GM10266 (cell line): ENCODE measurements around the gene RRBP1.

ENCODE experiments used
- DNase-seq: peaks from one replicate; pipeline ENCODE4 v3.0.0; 2012; ENCODE audit errors: extremely low spot score
- TF ChIP-seq, protein P1 (sequence below): IDR thresholded peaks from 2 replicates; pipeline ENCODE4 v1.5.1; 2012; ENCODE audit warnings: mild to moderate bottlenecking, low read depth; ENCODE audit not compliant: control insufficient read depth, insufficient read depth; ENCODE audit errors: missing control alignments

Gene RRBP1

DNA sequence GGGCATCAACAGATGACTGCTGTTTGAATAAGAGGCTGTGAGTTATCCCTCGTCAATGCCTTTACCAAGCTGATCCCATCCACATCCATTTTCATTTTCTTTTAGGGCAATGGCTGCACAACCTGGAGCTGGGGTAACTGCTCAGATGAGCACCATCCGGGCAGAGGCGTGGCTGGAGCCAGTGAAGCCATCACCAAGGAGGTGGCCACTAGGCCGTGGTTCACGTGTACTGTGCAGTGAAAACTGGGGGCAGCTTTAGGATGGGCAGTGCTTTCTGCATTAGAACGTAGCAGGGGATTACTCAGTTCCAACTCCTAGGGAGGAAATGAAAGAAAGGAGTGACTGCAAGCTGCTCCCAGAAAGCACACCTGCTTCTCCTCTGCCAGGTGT is 51.2 kb downstream of the RRBP1 start:
- TF ChIP-seq, protein P1, sequence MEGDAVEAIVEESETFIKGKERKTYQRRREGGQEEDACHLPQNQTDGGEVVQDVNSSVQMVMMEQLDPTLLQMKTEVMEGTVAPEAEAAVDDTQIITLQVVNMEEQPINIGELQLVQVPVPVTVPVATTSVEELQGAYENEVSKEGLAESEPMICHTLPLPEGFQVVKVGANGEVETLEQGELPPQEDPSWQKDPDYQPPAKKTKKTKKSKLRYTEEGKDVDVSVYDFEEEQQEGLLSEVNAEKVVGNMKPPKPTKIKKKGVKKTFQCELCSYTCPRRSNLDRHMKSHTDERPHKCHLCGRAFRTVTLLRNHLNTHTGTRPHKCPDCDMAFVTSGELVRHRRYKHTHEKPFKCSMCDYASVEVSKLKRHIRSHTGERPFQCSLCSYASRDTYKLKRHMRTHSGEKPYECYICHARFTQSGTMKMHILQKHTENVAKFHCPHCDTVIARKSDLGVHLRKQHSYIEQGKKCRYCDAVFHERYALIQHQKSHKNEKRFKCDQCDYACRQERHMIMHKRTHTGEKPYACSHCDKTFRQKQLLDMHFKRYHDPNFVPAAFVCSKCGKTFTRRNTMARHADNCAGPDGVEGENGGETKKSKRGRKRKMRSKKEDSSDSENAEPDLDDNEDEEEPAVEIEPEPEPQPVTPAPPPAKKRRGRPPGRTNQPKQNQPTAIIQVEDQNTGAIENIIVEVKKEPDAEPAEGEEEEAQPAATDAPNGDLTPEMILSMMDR: no peak
- no peak for DNase-seq

DNA sequence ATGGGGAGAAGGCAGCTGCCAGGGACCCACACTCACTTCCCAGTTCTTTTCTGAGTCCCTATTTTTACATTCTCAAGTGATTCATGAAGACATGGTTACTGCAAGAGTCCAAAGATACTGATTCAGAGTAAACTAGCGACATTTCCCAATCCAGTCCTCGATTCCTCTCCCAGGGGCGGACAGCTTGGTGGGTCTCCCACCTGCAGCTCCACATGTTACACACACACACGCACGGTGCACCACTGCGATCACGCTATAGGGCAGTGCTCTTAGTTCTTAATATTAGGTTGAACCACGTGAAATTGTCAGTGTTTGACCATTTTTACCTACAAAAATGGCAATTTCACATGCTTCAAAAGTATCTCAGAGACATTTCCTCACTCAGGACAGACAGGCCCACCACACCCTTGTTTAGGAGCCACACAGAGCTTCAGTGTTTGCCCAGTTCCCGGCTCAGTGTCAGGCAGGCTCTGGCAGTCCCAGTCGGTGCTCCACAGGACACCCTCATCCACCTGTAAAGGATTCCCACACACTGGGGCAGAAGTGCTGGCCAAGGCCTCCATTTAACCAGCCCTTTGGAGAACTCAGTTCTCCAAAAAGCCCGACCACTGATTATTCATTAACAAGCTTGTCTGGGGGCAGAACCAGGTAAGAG is 51.8 kb downstream of the RRBP1 start:
- TF ChIP-seq, protein P1: no peak
- no peak for DNase-seq

DNA sequence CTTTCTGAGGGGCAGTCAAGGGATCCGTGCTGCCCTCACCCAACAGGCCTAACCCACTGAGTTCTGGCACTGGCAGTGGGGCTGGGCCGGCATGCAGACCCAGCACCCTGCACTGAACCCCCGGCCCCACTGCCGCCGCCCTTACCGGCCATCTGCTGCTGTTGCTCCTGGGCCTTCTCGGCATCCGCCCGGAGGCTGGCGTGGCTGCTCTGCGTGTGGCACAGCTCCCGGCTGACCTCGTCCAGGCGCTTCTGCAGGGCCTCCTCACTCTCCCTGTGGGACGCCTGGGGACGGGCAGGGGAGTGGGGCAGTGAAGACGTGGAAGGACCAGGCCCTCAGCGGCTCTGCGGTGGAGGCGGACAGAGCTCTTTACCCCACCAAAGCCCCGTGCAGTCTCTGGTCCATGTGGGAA is 52.4 kb downstream of the RRBP1 start:
- TF ChIP-seq, protein P1: no peak

DNA sequence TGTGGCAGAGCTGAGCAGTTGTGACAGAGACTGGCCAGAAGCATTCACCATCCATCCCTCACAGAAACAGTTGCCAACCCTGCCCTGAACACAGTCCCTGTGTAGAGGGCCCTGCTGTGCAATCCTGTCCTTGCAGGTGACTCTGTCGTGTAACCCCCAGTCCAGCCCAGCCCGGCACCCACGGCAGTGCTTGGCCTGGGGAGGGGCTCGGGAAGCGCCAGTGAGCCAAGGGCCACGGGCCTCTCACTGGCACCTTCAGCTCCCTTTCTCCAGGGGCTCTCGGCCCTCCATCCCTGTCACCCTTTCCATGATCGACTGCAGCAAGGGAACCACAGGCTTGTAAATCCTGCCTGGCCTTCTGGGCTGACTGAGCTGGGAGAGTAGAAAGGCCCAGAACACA is 53.0 kb downstream of the RRBP1 start:
- TF ChIP-seq, protein P1: no peak
- no peak for DNase-seq

More for the DNA sequence above, 52.4 kb downstream of the RRBP1 start:
- DNase-seq: no peak

DNA sequence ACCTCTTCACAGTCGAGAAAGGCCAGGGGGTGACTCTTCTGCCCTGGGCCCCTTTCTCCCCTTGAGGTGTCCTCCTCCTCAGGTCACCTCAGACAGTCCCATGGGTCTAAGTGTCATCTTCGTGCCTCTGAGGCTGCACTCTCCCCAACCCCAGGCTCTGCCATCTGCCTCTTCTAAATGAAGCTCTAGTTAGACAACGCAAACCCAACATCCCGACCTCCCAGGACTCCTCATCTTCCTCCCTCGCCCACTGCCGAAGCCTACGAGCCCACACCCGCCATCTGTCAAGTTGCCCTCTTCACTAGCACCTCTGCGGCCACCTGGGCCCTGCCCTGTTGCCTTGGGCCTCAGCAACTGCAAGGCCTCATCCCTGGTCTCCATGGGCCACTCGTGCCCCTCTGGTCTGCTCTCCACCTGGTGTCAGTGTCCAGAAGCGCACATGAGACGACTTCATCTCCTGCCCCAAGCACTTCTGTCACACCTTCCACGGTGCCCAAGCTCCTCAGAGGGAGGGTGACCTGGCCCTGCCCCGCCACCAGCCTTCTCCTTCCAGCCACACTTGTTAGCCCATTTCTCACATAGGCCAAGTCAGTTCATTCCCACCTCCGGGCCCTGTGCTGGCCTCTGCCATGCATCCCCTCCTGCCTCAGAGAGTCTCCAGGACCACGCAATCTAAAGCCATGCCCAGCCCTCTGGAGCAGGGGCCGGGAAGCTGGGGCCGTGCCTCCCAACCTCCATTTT is 53.8 kb downstream of the RRBP1 start:
- no peak for DNase-seq
- TF ChIP-seq, protein P1: no peak

DNA sequence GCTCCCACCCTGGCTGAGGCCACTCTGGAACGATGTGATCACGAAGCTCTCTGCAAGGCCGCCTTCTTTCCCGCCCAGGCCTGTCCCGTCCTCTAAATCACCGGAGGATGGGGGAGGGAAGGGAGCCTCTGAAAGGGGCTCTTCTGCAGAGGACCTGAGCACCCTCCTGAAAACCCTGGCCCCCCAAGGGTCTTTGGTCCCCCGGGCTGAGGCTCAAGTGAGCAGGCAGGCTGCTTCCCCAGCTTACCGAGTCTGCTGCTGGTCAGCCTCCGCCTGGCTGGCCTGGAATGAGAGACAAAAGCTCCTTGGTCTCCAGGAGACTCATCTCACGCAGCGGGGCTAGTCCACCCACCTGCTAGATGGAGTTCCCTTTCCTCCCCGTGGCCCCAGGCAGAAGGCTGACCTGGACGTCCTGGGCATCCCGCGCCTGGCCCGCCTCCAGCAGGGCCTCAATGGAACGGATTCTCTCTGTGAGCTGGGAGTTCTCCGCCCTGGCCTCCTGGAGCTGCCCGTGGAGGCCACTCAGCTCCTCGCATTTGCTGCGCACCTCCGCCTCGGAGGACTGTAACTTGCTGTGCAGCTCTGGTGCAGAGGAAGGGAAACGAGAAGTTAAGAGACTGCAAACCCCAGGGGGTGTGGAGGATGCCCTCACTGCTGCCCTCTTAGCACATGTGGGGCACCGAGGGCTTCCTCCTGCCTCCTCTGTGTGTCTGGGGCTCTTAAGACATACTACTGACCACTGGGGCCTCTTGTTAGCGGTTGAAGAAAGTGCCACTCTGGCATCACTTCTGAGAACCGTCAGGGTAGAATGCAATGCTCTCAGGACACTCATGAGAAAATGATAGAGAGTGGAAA is 54.7 kb downstream of the RRBP1 start:
- DNase-seq: no peak
- TF ChIP-seq, protein P1: no peak
